CD4-positive, alpha-beta T cell (primary cell): ENCODE measurements around the gene FNDC3B. TPM values are rescaled to one million over a fixed set of nuclear protein-coding genes. Genes with fewer than 3 reads are reported as not detected.

ENCODE experiments used
- ATAC-seq: fragments of 200-7000 bp; cut with Tn5 transposase; one replicate; pipeline ENCODE4 v1.10.0; 2022; ENCODE audit warnings: mild to moderate bottlenecking; ENCODE audit not compliant: poor library complexity
- CTCF ChIA-PET: fragments of 350-600 bp; sonication (Branson Sonifier 250); formaldehyde crosslinking; loops from one replicate; lab custom pipeline; 2021; ENCODE audit warnings: antibody characterized with exemption, inconsistent platforms; lab: Charles Lee
- POLR2A ChIA-PET: fragments of 350-600 bp; sonication (Branson Sonifier 250); formaldehyde crosslinking; loops from one replicate; lab custom pipeline; 2021; ENCODE audit warnings: antibody characterized with exemption, inconsistent platforms; lab: Charles Lee
- DNase-seq, 14 experiments: peaks; one replicate each; pipeline ENCODE4 v3.0.0-alpha.2; 2013 to 2020; ENCODE audit warnings: mixed read lengths in 2 of 14
- H3K27ac ChIP-seq, 2 donors: one replicate each; pipeline versions ENCODE4 v1.5.1 to v1.7.0; 2013; ENCODE audit warnings: low read length in 2 of 2, low read depth in 1 of 2, mild to moderate bottlenecking in 1 of 2
- H3K27me3 ChIP-seq, 2 experiments: 1 replicate in 1 of 2; 2 replicates in 1 of 2; pipeline versions ENCODE4 v1.6.1 to v1.7.0; 2013; ENCODE audit warnings: low read length in 2 of 2, control low read depth in 1 of 2, mild to moderate bottlenecking in 1 of 2, moderate library complexity in 1 of 2; ENCODE audit not compliant: insufficient read depth in 2 of 2, control insufficient read depth in 1 of 2
- H3K36me3 ChIP-seq: one replicate; pipeline ENCODE4 v1.6.1; 2013; ENCODE audit warnings: low read length, control low read depth; ENCODE audit not compliant: insufficient read depth
- H3K4me1 ChIP-seq: one replicate; pipeline ENCODE4 v1.6.1; 2013; ENCODE audit warnings: low read length, control low read depth; ENCODE audit not compliant: insufficient read depth
- H3K4me3 ChIP-seq: one replicate; pipeline ENCODE4 v1.5.1; 2013; ENCODE audit warnings: mild to moderate bottlenecking, low read length, moderate library complexity
- H3K9me3 ChIP-seq, 2 experiments: 1 replicate in 1 of 2; 2 replicates in 1 of 2; pipeline versions ENCODE4 v1.6.1 to v1.7.0; 2013; ENCODE audit warnings: low read length in 2 of 2, mild to moderate bottlenecking in 2 of 2, control low read depth in 1 of 2, moderate library complexity in 1 of 2; ENCODE audit not compliant: control insufficient read depth in 1 of 2, insufficient read depth in 1 of 2
- H3K27ac Mint-ChIP-seq: one replicate; pipeline ENCODE4 v1.8.0; 2020; ENCODE audit warnings: mixed read lengths
- H3K27me3 Mint-ChIP-seq: one replicate; pipeline ENCODE4 v1.8.0; 2021; ENCODE audit warnings: mixed read lengths
- H3K36me3 Mint-ChIP-seq: one replicate; pipeline ENCODE4 v1.8.0; 2021; ENCODE audit warnings: low read depth, mixed read lengths
- H3K4me1 Mint-ChIP-seq: one replicate; pipeline ENCODE4 v1.8.0; 2021; ENCODE audit warnings: low read depth, mixed read lengths
- H3K4me3 Mint-ChIP-seq: one replicate; pipeline ENCODE4 v1.8.0; 2020; ENCODE audit warnings: mild to moderate bottlenecking, mixed read lengths
- H3K9me3 Mint-ChIP-seq: one replicate; pipeline ENCODE4 v1.8.0; 2020; ENCODE audit warnings: mixed read lengths
- intact Hi-C, 2 experiments: fragments of 100-400 bp; cut with DNase I in 1 of 2; cut with micrococcal nuclease in 1 of 2; formaldehyde crosslinking; loops; one replicate each; pipeline versions ENCODE4 v1.15.1 to v1.9.0; 2023 to 2025; cut with DNase I, micrococcal nuclease
- total RNA-seq, 174 experiments: library from RNA in 2 of 174; stranded (reverse) in 2 of 174; gene quantifications; one replicate each; pipeline ENCODE4 v1.2.3 and lab custom pipeline; 2021 to 2026
- TF ChIP-seq, protein P1 (sequence below): fragments of 200-600 bp; IDR thresholded peaks from one replicate; pipeline ENCODE4 v1.8.0; 2022; ENCODE audit warnings: antibody characterized with exemption, mild to moderate bottlenecking

Gene FNDC3B
- total RNA-seq, 2 experiments from 2014 or later = 26.1 to 28.7 TPM

DNA sequence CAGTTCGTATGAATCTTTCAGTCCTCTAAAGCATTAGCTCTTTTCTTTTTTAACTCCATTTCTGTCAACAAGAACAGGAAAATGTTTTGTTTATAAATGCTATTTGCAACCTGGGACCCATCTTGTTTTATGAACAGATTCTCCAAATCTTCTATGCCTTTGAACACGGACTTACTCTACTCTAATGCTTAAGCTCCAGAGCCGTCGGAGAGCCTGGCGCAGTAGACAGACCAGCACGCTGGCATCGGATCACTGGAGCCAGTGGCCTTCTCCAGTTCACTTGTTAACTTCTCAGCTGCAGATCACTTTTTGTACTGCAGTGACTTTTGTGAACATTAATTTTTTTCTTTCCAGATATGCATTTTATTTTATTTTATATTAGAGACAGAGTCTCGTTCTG, 286.1 kb downstream of the FNDC3B start:
- H3K9me3 ChIP-seq = no peaks in the 10 kb centered on the region
- H3K4me1 ChIP-seq = no peaks in the 10 kb centered on the region
- TF ChIP-seq, protein P1, sequence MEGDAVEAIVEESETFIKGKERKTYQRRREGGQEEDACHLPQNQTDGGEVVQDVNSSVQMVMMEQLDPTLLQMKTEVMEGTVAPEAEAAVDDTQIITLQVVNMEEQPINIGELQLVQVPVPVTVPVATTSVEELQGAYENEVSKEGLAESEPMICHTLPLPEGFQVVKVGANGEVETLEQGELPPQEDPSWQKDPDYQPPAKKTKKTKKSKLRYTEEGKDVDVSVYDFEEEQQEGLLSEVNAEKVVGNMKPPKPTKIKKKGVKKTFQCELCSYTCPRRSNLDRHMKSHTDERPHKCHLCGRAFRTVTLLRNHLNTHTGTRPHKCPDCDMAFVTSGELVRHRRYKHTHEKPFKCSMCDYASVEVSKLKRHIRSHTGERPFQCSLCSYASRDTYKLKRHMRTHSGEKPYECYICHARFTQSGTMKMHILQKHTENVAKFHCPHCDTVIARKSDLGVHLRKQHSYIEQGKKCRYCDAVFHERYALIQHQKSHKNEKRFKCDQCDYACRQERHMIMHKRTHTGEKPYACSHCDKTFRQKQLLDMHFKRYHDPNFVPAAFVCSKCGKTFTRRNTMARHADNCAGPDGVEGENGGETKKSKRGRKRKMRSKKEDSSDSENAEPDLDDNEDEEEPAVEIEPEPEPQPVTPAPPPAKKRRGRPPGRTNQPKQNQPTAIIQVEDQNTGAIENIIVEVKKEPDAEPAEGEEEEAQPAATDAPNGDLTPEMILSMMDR = no peak
- no peaks in the 10 kb centered on the region for H3K27me3 ChIP-seq
- Mint-ChIP-seq H3K9me3 (no peaks in the 10 kb centered on the region), H3K4me3 (no peak overlapping the region), H3K36me3 (peaks cover 29% of the 10 kb centered on the region), H3K27ac (no peak overlapping the region), H3K4me1 (no peaks in the 10 kb centered on the region), H3K27me3 (no peaks in the 10 kb centered on the region)
- DNase-seq = no peak
- no peak overlapping the region for H3K4me3 ChIP-seq
- H3K36me3 ChIP-seq = peaks cover 13% of the 10 kb centered on the region
- no peak overlapping the region for H3K27ac ChIP-seq
- POLR2A ChIA-PET = no interaction called here
- no peak for ATAC-seq
- intact Hi-C loops = no loop called here
- CTCF ChIA-PET = no interaction called here

DNA sequence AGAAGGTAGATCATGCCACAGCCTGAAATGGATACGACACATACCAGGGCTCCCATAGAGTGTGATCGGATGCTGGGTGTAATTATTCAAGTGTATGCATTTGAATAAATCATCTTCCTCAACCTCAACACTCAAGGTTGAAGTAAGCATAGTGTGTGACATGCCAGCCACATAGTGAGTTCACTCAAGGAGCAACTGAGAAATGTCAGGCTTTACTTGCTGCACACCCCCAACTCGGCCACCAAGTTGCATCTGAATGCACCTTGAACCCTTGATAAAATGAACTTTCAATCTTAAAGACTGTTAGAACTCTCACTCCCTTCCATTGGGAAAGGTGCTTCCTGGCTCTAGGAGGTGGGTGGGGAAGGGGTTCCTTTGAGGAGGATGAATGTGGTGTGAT, 287.6 kb downstream of the FNDC3B start:
- CTCF ChIA-PET = no interaction called here
- Histone ChIP-seq H3K36me3 (peaks cover 13% of the 10 kb centered on the region), H3K4me1 (no peaks in the 10 kb centered on the region), H3K27me3 (no peaks in the 10 kb centered on the region), H3K27ac (no peak overlapping the region), H3K4me3 (no peak overlapping the region), H3K9me3 (no peaks in the 10 kb centered on the region)
- H3K27me3 Mint-ChIP-seq = no peaks in the 10 kb centered on the region
- TF ChIP-seq, protein P1 = no peak
- H3K4me1 Mint-ChIP-seq = no peaks in the 10 kb centered on the region
- DNase-seq (no peak), ATAC-seq (no peak)
- POLR2A ChIA-PET = no interaction called here
- H3K4me3 Mint-ChIP-seq = no peak overlapping the region
- intact Hi-C loops = no loop called here
- H3K36me3 Mint-ChIP-seq = peaks cover 29% of the 10 kb centered on the region
- H3K27ac Mint-ChIP-seq = no peak overlapping the region
- no peaks in the 10 kb centered on the region for H3K9me3 Mint-ChIP-seq

DNA sequence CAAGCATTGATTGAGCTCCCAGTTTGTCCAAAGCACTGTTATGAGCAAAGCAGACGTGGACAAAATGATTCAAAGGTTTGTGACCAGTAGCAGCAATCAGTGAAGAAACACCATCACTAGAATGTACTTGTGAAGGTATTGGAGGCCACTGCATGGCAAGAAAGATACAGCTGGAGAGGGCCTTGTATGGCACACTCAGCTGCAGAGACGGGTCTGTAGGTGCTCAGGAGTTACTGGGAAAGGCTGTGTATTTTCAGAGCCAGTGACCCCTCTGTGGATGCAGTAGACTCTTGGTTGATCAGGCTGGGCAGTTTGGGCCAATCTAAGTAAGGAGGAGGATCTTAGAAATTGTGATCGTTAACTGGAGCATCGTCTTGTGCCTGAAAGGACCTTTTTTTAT, 288.9 kb downstream of the FNDC3B start:
- Histone ChIP-seq H3K27me3 (no peaks in the 10 kb centered on the region), H3K27ac (no peak overlapping the region), H3K36me3 (peaks cover 13% of the 10 kb centered on the region), H3K4me1 (no peaks in the 10 kb centered on the region), H3K4me3 (no peak overlapping the region), H3K9me3 (no peaks in the 10 kb centered on the region)
- intact Hi-C loops = no loop called here
- ATAC-seq = no peak
- Mint-ChIP-seq H3K27ac (no peak overlapping the region), H3K27me3 (no peaks in the 10 kb centered on the region), H3K9me3 (no peaks in the 10 kb centered on the region), H3K4me1 (peaks cover 6% of the 10 kb centered on the region), H3K36me3 (peaks cover 38% of the 10 kb centered on the region), H3K4me3 (no peak overlapping the region)
- ChIA-PET CTCF (interaction anchor here (0.6 kb wide), 1 partner anchor 21 kb away, joined by 3 read pairs; no protein-coding TSS in a partner anchor), POLR2A (no interaction called here)
- TF ChIP-seq, protein P1 = no peak
- no peak for DNase-seq
